Activated CD4-positive, alpha-beta T cell treated with anti-CD3 and anti-CD28 coated beads, Interleukin-2, amount 10 ng/mL, durations not matched to agents 7 days and 5 days (primary cell): ENCODE measurements around the gene GRIK2. TPM values are rescaled to one million over a fixed set of nuclear protein-coding genes. Genes with fewer than 3 reads are reported as not detected.
"Not testable (repeated sequence)": the region's sequence is repeated elsewhere in the genome, so short reads cannot be mapped to it uniquely, and the experiment has no call there.

ENCODE experiments used
- CTCF ChIA-PET: fragments of 350-600 bp; sonication (Branson Sonifier 250); formaldehyde crosslinking; loops from one replicate; lab custom pipeline; 2021; ENCODE audit warnings: antibody characterized with exemption; lab: Charles Lee
- POLR2A ChIA-PET: fragments of 350-600 bp; sonication (Branson Sonifier 250); formaldehyde crosslinking; loops from one replicate; lab custom pipeline; 2021; ENCODE audit warnings: antibody characterized with exemption; lab: Charles Lee
- DNase-seq: peaks from one replicate; pipeline ENCODE4 v3.0.0-alpha.2; 2020
- H3K27ac Mint-ChIP-seq: one replicate; pipeline ENCODE4 v1.8.0; 2021; ENCODE audit warnings: mild to moderate bottlenecking, moderate library complexity, mixed read lengths
- H3K27me3 Mint-ChIP-seq: one replicate; pipeline ENCODE4 v1.8.0; 2021; ENCODE audit warnings: mixed read lengths
- H3K36me3 Mint-ChIP-seq: one replicate; pipeline ENCODE4 v1.8.0; 2021; ENCODE audit warnings: low read depth, mixed read lengths
- H3K4me1 Mint-ChIP-seq: one replicate; pipeline ENCODE4 v1.8.0; 2021; ENCODE audit warnings: mixed read lengths
- H3K4me3 Mint-ChIP-seq: one replicate; pipeline ENCODE4 v1.8.0; 2021; ENCODE audit warnings: mild to moderate bottlenecking, moderate library complexity, mixed read lengths
- H3K9me3 Mint-ChIP-seq: one replicate; pipeline ENCODE4 v1.8.0; 2021; ENCODE audit warnings: mixed read lengths
- total RNA-seq, 2 experiments: library from RNA; stranded (reverse); gene quantifications; one replicate each; pipeline ENCODE4 v1.2.3, GENCODE V29; 2021

GRIK2 gene
- total RNA-seq, 2 experiments from 2014 or later = not detected

GRCh38 chr6:102051720-102052119 is 658.2 kb downstream of the GRIK2 start:
- H3K4me1 Mint-ChIP-seq = no peaks in the 10 kb centered on the region
- no peaks in the 10 kb centered on the region for H3K9me3 Mint-ChIP-seq
- no peak overlapping the region for H3K27ac Mint-ChIP-seq
- no peak for DNase-seq
- CTCF ChIA-PET = no interaction called here
- no peaks in the 10 kb centered on the region for H3K27me3 Mint-ChIP-seq
- H3K36me3 Mint-ChIP-seq = no peaks in the 10 kb centered on the region
- POLR2A ChIA-PET = no interaction called here
- H3K4me3 Mint-ChIP-seq = no peak overlapping the region

- CTCF ChIA-PET = no interaction called here
- no peaks in the 10 kb centered on the region for H3K36me3 Mint-ChIP-seq
- no peaks in the 10 kb centered on the region for H3K4me1 Mint-ChIP-seq
- H3K9me3 Mint-ChIP-seq = no peaks in the 10 kb centered on the region
- POLR2A ChIA-PET = no interaction called here
- DNase-seq = no peak
- H3K27ac Mint-ChIP-seq = no peak overlapping the region
- no peak overlapping the region for H3K4me3 Mint-ChIP-seq
- H3K27me3 Mint-ChIP-seq = no peaks in the 10 kb centered on the region
Observed at GRCh38 chr6:102064142-102064541, 670.6 kb downstream of the GRIK2 start.

GRCh38 chr6:102066301-102066700 is 672.8 kb downstream of the GRIK2 start:
- H3K27ac Mint-ChIP-seq = no peak overlapping the region
- no peaks in the 10 kb centered on the region for H3K27me3 Mint-ChIP-seq
- H3K4me1 Mint-ChIP-seq = no peaks in the 10 kb centered on the region
- H3K4me3 Mint-ChIP-seq = no peak overlapping the region
- H3K36me3 Mint-ChIP-seq = no peaks in the 10 kb centered on the region
- DNase-seq = no peak
- ChIA-PET CTCF (no interaction called here), POLR2A (no interaction called here)
- no peaks in the 10 kb centered on the region for H3K9me3 Mint-ChIP-seq

- H3K36me3 Mint-ChIP-seq = no peaks in the 10 kb centered on the region
- no peak overlapping the region for H3K4me3 Mint-ChIP-seq
- ChIA-PET CTCF (no interaction called here), POLR2A (no interaction called here)
- no peaks in the 10 kb centered on the region for H3K4me1 Mint-ChIP-seq
- no peaks in the 10 kb centered on the region for H3K27me3 Mint-ChIP-seq
- no peak for DNase-seq
- no peak overlapping the region for H3K27ac Mint-ChIP-seq
- H3K9me3 Mint-ChIP-seq = no peaks in the 10 kb centered on the region
Observed at GRCh38 chr6:102068349-102068929, 674.9 kb downstream of the GRIK2 start.

GRCh38 chr6:102075539-102075938 is 682.0 kb downstream of the GRIK2 start:
- H3K4me1 Mint-ChIP-seq = no peaks in the 10 kb centered on the region
- CTCF ChIA-PET = no interaction called here
- POLR2A ChIA-PET = no interaction called here
- no peaks in the 10 kb centered on the region for H3K27me3 Mint-ChIP-seq
- no peak overlapping the region for H3K27ac Mint-ChIP-seq
- no peaks in the 10 kb centered on the region for H3K36me3 Mint-ChIP-seq
- peaks cover 2% of the 10 kb centered on the region for H3K9me3 Mint-ChIP-seq
- H3K4me3 Mint-ChIP-seq = no peak overlapping the region
- DNase-seq = no peak

- no peaks in the 10 kb centered on the region for H3K4me1 Mint-ChIP-seq
- no peaks in the 10 kb centered on the region for H3K27me3 Mint-ChIP-seq
- POLR2A ChIA-PET = no interaction called here
Observed at GRCh38 chr6:102085257-102085656, 691.7 kb downstream of the GRIK2 start.

GRCh38 chr6:102088160-102088559 is 694.7 kb downstream of the GRIK2 start:
- DNase-seq, H3K9me3 Mint-ChIP-seq, H3K27ac Mint-ChIP-seq, CTCF ChIA-PET, H3K4me3 Mint-ChIP-seq, H3K4me1 Mint-ChIP-seq, H3K36me3 Mint-ChIP-seq, H3K27me3 Mint-ChIP-seq, POLR2A ChIA-PET: not testable (repeated sequence)

More at GRCh38 chr6:102085257-102085656, 691.7 kb downstream of the GRIK2 start:
- Mint-ChIP-seq H3K9me3 (no peaks in the 10 kb centered on the region), H3K27ac (no peak overlapping the region), H3K36me3 (no peaks in the 10 kb centered on the region), H3K4me3 (no peak overlapping the region)
- no peak for DNase-seq
- CTCF ChIA-PET = no interaction called here

- CTCF ChIA-PET = no interaction called here
- POLR2A ChIA-PET = no interaction called here
Observed at GRCh38 chr6:102114402-102114801, 720.9 kb downstream of the GRIK2 start.

GRCh38 chr6:102115911-102116310 is 722.4 kb downstream of the GRIK2 start:
- DNase-seq = no peak
- ChIA-PET POLR2A (no interaction called here), CTCF (no interaction called here)
- H3K27ac Mint-ChIP-seq = no peak overlapping the region
- H3K27me3 Mint-ChIP-seq = no peaks in the 10 kb centered on the region
- no peaks in the 10 kb centered on the region for H3K4me1 Mint-ChIP-seq
- H3K9me3 Mint-ChIP-seq = peaks cover 2% of the 10 kb centered on the region
- no peak overlapping the region for H3K4me3 Mint-ChIP-seq
- no peaks in the 10 kb centered on the region for H3K36me3 Mint-ChIP-seq

More at GRCh38 chr6:102114402-102114801, 720.9 kb downstream of the GRIK2 start:
- Mint-ChIP-seq H3K27ac (no peak overlapping the region), H3K9me3 (peaks cover 2% of the 10 kb centered on the region), H3K27me3 (no peaks in the 10 kb centered on the region), H3K4me1 (no peaks in the 10 kb centered on the region), H3K4me3 (no peak overlapping the region), H3K36me3 (no peaks in the 10 kb centered on the region)
- no peak for DNase-seq

GRCh38 chr6:102118034-102118433 is 724.5 kb downstream of the GRIK2 start:
- H3K27me3 Mint-ChIP-seq = no peaks in the 10 kb centered on the region
- DNase-seq = no peak
- CTCF ChIA-PET = no interaction called here
- no peaks in the 10 kb centered on the region for H3K4me1 Mint-ChIP-seq
- H3K27ac Mint-ChIP-seq = no peak overlapping the region
- no peaks in the 10 kb centered on the region for H3K36me3 Mint-ChIP-seq
- no peak overlapping the region for H3K4me3 Mint-ChIP-seq
- POLR2A ChIA-PET = no interaction called here
- peaks cover 2% of the 10 kb centered on the region for H3K9me3 Mint-ChIP-seq
